HUDEP-2 (cell line): Measurements from ENCODE around the gene FAM219B.
"Not testable (repeated sequence)": the region's sequence is repeated elsewhere in the genome, so short reads cannot be mapped to it uniquely, and the experiment has no call there.

Experiments used
- DNase-seq, 76 experiments: peaks; one replicate each; lab custom pipeline; 2025; ENCODE audit not compliant: unreplicated experiment in 76 of 76; lab: John Stamatoyannopoulos, UW

Gene FAM219B, protein sequence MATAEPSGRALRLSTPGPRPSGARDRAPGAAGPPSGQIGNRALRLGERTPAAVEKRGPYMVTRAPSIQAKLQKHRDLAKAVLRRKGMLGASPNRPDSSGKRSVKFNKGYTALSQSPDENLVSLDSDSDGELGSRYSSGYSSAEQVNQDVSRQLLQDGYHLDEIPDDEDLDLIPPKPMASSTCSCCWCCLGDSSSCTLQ

DNA sequence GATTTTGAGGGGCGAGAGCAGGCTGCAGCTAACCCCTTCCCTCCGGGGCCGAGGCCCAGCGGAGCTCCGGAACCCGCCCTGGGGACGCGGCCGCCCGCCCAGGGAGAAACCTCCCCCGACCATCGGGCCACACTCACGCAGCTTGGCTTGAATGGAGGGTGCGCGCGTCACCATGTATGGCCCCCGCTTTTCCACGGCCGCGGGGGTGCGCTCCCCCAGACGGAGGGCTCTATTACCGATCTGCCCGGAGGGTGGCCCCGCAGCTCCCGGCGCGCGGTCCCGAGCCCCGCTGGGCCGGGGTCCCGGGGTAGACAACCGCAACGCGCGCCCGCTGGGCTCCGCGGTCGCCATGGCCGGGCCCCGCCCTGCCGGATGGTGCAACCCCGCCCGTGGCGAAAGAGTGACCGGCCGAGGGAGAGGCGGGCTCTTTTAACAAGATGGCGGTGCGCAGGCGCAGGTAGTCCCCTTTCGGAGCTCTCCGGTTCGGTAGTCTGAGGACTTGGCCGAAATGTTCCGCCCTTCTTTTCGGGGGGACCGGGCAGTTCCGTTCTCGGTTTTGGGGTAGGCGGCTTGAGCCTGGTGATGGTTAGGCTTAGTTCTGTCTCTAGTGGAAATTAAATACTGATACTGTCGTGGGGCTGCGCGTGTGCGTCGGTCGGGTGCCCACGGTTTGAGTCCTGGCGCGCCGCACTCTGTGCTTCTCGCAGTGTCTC, at the start of gene FAM219B:
Gene FAM219B (minus strand): TSS at position 402 of the 713 bp plus-strand sequence. CDS start 51 bp downstream, at position 351.
- peak in 74 of 76 experiments; percentile 27 to 89 (median 73) for DNase-seq

DNA sequence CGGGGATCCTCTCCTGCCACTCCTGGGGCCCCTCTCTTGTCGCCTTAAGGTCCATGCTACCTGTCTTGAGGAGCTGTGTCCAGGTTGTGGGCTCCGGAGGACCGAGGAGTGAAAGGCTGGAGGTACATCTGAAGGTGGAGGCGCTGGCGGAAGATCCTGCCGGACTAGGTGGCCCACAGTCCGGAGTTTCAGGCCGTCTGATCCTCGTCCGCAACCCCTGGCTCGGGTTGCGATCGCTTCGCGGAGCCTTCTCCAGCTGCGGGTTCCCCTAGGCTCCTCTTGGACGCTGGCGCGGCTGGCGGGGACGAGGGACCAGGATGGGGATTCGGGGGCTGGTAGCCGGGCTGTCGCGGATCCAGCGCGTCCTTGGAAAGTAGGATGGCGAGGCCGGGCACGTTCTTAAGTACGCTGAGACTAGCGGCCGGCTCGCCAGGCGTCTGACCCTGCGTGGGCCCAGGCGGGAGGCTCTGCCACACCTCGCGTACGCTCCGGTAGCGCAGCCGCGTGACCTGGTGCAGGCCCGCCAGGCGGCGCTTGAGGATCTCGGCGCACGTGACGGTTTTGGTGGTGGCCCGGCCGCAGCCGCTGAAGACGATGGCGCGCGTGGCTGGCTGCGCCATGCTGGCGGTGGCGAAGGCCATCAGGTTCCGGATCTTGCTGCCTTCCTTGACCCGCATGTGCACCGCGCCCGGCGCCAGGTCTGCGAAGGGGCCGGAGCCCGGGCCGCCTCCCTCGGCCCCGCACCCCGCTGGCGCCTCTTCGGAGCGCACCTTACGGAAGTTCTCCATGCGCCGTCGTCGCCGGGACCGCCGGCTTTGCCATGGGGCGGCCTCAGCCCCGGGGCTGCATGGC, 49.4 kb upstream of the FAM219B start:
- peak in 71 of 76 experiments; percentile 20 to 82 (median 67) for DNase-seq

GRCh38 chr15:74955017-74955416, 48.4 kb upstream of the FAM219B start:
- peak in 1 of 76 experiments; percentile 46 for DNase-seq

GRCh38 chr15:74954515-74954914, 47.9 kb upstream of the FAM219B start:
- peak in 74 of 76 experiments; percentile 46 to 92 (median 80) for DNase-seq

DNA sequence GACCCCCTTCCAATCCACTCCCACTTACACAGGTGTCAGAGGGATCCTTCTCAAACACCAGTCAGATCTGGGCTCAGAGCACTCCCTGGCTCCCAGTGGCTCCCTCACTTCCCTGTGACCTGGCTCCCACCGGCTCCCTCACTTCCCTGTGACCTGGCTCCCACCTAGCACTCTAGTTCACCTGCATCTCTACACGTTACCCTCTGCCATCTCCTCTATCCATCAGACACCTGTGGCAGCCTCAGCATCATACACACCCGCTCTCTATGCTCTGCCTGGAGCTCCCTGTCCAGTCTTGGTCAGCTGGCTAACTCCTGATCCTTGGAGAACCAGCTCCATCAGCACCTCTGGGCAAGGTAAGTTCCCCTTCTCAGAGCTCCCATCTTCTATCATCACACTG, 44.4 kb upstream of the FAM219B start:
- no peak for DNase-seq

DNA sequence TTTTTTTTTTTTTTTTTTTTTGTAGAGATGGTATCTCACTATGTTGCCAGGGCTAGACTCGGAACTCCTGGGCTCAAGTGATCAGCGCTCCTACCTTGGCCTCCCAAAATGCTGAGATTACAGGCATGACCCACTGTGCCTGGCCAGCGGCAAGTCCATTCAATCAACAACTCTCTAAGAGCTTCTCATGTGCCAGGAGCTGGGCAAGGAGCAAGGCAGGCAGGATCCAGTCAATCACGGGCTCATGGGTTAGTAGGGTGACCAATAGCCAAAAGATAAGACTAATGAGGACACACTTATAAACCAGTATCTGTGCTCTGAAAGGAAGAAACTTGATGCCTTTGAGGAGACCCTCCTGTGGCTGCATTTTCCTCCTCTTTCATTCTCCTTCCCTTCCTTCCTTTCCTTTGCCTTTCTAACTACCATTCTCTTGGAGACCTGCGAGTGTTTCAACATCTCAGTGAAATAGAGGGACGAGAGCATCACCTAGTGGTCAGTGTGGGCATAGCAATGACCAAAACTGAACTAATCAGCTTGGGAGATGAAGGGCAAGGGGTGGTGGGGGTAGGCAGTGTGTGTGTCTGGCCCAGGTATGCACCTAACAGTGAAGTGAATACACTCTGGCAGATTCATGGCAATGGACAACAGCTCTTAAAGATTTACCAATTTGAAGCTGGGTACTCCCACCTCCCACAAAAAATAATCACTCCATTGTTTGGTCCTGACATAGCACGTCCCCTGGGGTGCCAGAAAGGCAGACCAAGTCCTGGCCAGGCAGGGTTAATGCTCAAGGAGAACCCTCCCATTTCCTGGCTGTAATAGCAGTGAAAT, 43.6 kb upstream of the FAM219B start:
- peak in 61 of 76 experiments; percentile 4 to 80 (median 52) for DNase-seq

GRCh38 chr15:74937590-74938371, 31.1 kb upstream of the FAM219B start, which contains the start of gene COX5A:
COX5A (minus strand) TSS chr15:74938073; CDS start chr15:74938014, 59 bp downstream.
- peak in 75 of 76 experiments; percentile 29 to 95 (median 87) for DNase-seq

GRCh38 chr15:74937272-74937589, 30.6 kb upstream of the FAM219B start:
- peak in 5 of 76 experiments; percentile 21 to 60 (median 46) for DNase-seq

DNA sequence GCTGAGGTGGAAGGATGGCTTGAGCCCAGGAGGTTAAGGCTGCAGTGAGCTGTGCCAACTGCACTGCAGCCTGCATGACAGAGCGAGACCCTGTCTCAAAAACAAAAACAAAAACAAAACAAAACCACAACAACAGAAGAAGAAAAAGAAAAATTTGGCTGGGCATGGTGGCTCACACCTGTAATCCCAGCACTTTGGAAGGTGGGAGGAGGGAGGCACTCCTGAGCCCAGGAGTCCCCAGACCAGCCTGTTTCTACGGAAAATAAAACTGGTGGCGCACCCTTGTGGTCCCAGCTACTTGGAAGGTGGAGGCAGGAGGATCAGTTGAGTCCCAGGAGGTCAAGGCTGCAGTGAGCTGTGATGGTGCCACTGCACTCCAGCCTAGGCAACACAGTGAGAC, 28.5 kb upstream of the FAM219B start:
- peak in 3 of 76 experiments; percentile 3 to 8 (median 5) for DNase-seq

DNA sequence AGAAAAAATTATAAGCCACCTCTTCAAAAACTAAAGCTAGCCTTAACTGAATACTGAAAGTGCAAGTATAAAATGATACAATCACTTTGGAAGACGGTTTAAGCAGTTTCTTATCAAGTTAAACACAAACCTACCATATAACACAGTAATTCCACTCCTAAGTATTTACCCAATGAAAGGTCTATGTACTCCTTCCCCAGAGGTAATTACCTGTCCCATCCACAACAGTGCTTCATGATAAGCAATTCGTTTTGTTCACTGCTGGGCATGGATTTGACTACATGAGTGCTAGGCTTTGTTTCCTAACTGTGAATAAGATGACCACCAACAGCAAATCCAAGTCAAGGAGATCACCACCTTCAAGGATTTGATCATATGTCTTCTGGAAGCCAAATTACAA, 26.9 kb upstream of the FAM219B start:
- no peak for DNase-seq

DNA sequence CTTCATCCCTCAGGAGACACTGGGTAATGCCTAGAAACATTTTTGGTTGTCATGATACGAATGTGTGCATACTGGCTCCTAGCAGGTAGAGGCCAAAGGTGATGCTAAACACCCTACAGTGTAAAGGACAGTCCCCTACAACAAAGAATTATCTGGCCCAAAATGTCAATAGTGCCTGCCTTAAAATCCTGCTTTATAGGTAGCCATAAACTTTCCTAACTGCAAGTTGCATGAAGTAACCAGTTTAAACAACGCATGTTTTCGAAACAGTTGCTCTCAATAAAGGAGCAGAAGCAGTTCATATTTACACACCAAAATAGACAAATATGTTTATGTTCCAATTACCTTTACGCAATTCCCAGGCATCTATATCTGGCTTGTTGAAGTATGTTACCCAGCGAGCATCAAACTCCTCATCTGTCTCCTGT, 22.1 kb upstream of the FAM219B start:
- DNase-seq, result no peak

- no peak for DNase-seq
Measured at GRCh38 chr15:74924525-74924924, 17.9 kb upstream of the FAM219B start.

GRCh38 chr15:74920456-74920855, 13.8 kb upstream of the FAM219B start:
- no peak for DNase-seq

GRCh38 chr15:74917676-74918075, 11.0 kb upstream of the FAM219B start:
- DNase-seq, result no peak

DNA sequence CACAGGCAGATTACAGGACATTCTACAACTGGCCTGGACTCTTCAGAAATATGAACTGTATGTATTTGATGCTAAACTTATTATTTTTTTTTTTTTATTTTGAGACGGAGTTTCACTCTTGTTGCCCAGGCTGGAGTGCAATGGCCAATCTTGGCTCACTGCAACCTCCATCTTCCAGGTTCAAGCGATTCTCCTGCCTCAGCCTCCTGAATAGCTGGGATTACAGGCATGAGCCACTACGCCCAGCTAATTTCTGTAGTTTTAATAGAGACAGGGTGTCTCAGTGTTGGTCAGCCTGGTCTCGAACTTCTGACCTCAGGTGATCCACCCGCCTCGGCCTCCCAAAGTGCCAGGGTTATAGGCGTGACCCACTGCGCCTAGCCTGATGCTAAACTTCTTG, 7.1 kb upstream of the FAM219B start:
- not testable (repeated sequence) for DNase-seq

DNA sequence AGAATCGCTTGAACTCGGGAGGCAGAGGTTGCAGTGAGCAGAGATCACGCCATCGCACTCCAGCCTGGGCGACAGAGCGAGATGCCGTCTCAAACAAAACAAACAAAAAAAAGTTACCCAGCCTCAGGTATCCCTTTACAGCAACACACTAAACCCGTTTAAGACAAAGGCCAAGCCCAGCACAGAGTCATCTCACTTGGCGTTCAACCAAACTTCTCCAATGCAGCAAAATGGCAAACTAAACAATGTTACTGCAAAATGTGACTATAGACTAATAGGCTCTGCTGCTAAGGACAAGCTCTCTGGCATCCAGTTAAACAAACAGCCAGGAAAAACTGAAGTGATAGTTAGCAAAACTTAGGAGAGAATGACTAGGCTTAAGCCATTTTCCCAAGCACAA, 6.4 kb upstream of the FAM219B start:
- DNase-seq, result peak in 12 of 76 experiments; percentile 0 to 27 (median 12)

- no peak for DNase-seq
Measured at GRCh38 chr15:74908635-74909034, 2.0 kb upstream of the FAM219B start.

- DNase-seq, result peak in 5 of 76 experiments; percentile 12 to 55 (median 35)
Measured at GRCh38 chr15:74907163-74907870, 666 bp upstream of the FAM219B start.

- DNase-seq, result peak in 12 of 76 experiments; percentile 9 to 50 (median 22)
Measured at GRCh38 chr15:74906067-74906449, 593 bp downstream of the FAM219B start.
